ENCODE results near the gene PTGES.

PTGES gene

DNA sequence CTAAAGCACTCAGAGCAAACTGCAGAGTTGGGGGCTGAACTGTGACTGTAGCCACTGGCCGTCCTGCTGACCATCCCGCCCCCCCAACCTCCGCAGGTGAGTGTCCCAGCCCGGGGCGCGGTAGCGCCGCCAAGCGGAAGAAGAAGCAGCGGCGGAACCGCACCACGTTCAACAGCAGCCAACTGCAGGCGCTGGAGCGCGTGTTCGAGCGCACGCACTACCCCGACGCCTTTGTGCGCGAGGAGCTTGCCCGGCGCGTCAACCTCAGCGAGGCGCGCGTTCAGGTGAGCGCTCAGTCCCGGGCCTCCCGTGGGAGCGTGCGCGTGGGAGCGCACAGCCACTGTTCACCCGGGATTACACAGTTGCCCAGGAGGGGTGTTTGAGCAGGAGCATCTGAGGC is 33.7 kb downstream of the PTGES start:
- Histone ChIP-seq H3K36me3 (ENCODE audit: control insufficient read depth, insufficient read depth, low read length) (no peaks in the 10 kb centered on the region), H3K27ac (ENCODE audit: low read depth, low read length) (no peak overlapping the region), H3K9ac (ENCODE audit: low read length) (no peak overlapping the region), H3K4me1 (ENCODE audit: control insufficient read depth, insufficient read depth, low read length) (no peaks in the 10 kb centered on the region), H3K4me3 (ENCODE audit: low read length) (no peak overlapping the region), H3K27me3 (ENCODE audit: control insufficient read depth, insufficient read depth, low read length) (no peaks in the 10 kb centered on the region)

GRCh38 chr9:129718647-129719046 is 34.2 kb downstream of the PTGES start:
- Histone ChIP-seq H3K27ac (ENCODE audit: low read depth, low read length) (no peak overlapping the region), H3K27me3 (ENCODE audit: control insufficient read depth, insufficient read depth, low read length) (no peaks in the 10 kb centered on the region), H3K4me3 (ENCODE audit: low read length) (no peak overlapping the region), H3K36me3 (ENCODE audit: control insufficient read depth, insufficient read depth, low read length) (no peaks in the 10 kb centered on the region), H3K4me1 (ENCODE audit: control insufficient read depth, insufficient read depth, low read length) (no peaks in the 10 kb centered on the region), H3K9ac (ENCODE audit: low read length) (no peak overlapping the region)

- no peak overlapping the region for H3K27ac ChIP-seq (ENCODE audit: low read depth, low read length)
- no peaks in the 10 kb centered on the region for H3K4me1 ChIP-seq (ENCODE audit: control insufficient read depth, insufficient read depth, low read length)
- no peaks in the 10 kb centered on the region for H3K27me3 ChIP-seq (ENCODE audit: control insufficient read depth, insufficient read depth, low read length)
- no peaks in the 10 kb centered on the region for H3K36me3 ChIP-seq (ENCODE audit: control insufficient read depth, insufficient read depth, low read length)
- H3K9ac ChIP-seq (ENCODE audit: low read length): no peak overlapping the region
- no peak overlapping the region for H3K4me3 ChIP-seq (ENCODE audit: low read length)
Observed at GRCh38 chr9:129717991-129718390, 34.9 kb downstream of the PTGES start.

GRCh38 chr9:129716091-129716490 is 36.8 kb downstream of the PTGES start:
- Histone ChIP-seq H3K27me3 (ENCODE audit: control insufficient read depth, insufficient read depth, low read length) (no peaks in the 10 kb centered on the region), H3K36me3 (ENCODE audit: control insufficient read depth, insufficient read depth, low read length) (no peaks in the 10 kb centered on the region), H3K4me3 (ENCODE audit: low read length) (no peak overlapping the region), H3K4me1 (ENCODE audit: control insufficient read depth, insufficient read depth, low read length) (no peaks in the 10 kb centered on the region), H3K27ac (ENCODE audit: low read depth, low read length) (no peak overlapping the region), H3K9ac (ENCODE audit: low read length) (no peak overlapping the region)

- Histone ChIP-seq H3K27ac (ENCODE audit: low read depth, low read length) (no peak overlapping the region), H3K4me3 (ENCODE audit: low read length) (no peak overlapping the region), H3K9ac (ENCODE audit: low read length) (no peak overlapping the region), H3K27me3 (ENCODE audit: control insufficient read depth, insufficient read depth, low read length) (no peaks in the 10 kb centered on the region), H3K36me3 (ENCODE audit: control insufficient read depth, insufficient read depth, low read length) (no peaks in the 10 kb centered on the region), H3K4me1 (ENCODE audit: control insufficient read depth, insufficient read depth, low read length) (no peaks in the 10 kb centered on the region)
Observed at GRCh38 chr9:129714511-129715061, 38.3 kb downstream of the PTGES start.

- H3K36me3 ChIP-seq (ENCODE audit: control insufficient read depth, insufficient read depth, low read length): no peaks in the 10 kb centered on the region
- H3K4me3 ChIP-seq (ENCODE audit: low read length): no peak overlapping the region
- no peak overlapping the region for H3K9ac ChIP-seq (ENCODE audit: low read length)
- no peaks in the 10 kb centered on the region for H3K4me1 ChIP-seq (ENCODE audit: control insufficient read depth, insufficient read depth, low read length)
- no peaks in the 10 kb centered on the region for H3K27me3 ChIP-seq (ENCODE audit: control insufficient read depth, insufficient read depth, low read length)
- H3K27ac ChIP-seq (ENCODE audit: low read depth, low read length): no peak overlapping the region
Observed at GRCh38 chr9:129713402-129713679, 39.5 kb downstream of the PTGES start.

DNA sequence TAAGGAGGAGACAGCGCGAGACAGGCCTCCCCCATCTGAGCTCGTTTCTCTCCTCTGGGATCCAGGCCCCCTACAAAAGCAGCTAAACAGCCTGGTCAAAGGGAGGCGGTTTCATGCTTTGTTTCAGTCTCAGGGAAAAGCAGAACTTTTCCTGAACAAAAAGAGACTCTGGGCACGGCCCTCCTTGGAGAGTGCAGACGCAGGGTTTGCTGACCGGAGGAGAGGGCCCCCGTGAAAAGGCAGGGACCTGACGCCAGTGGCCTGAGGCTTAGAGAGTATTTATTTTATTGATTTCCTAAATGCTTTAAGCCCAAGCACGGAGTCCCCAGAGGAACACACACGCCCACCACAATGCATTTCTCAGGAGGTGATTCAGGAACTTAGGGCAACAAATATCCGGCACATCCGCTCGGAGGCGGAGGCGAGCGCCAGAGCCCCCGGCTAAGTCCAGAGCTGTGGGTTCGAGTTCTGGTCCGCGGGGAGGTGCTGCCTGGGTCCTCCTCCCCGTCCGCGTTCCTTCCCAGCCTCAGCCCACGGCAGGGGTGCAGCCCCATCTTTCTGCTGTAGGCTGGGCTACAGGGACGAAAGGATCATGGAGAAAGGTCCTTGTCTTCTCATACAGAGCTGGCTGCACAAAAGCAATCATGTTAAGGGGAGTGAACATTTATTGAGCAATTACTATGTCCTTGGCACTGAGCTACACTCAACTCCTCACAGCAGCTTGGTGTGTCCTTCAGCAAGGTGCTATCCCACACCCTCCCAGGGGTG is 40.0 kb downstream of the PTGES start:
- Histone ChIP-seq H3K36me3 (ENCODE audit: control insufficient read depth, insufficient read depth, low read length) (no peaks in the 10 kb centered on the region), H3K27me3 (ENCODE audit: control insufficient read depth, insufficient read depth, low read length) (no peaks in the 10 kb centered on the region), H3K27ac (ENCODE audit: low read depth, low read length) (no peak overlapping the region), H3K4me3 (ENCODE audit: low read length) (no peak overlapping the region), H3K9ac (ENCODE audit: low read length) (no peak overlapping the region), H3K4me1 (ENCODE audit: control insufficient read depth, insufficient read depth, low read length) (no peaks in the 10 kb centered on the region)

DNA sequence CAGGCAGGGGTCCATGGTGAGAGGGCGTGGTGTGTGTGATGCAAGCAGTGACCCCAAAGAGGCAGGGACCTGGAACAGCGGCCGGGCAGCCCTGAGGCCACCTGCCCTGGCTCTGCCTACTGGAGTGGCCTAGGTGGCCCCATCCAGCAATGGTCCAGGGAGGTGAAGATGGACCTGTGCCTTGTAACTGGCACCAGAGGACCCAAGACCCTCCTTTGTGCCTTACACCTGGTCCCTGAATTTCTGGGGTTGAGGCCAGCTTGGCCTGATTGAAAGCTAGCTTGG is 42.7 kb downstream of the PTGES start:
- Histone ChIP-seq H3K4me3 (ENCODE audit: low read length) (no peak overlapping the region), H3K27ac (ENCODE audit: low read depth, low read length) (no peak overlapping the region), H3K27me3 (ENCODE audit: control insufficient read depth, insufficient read depth, low read length) (no peaks in the 10 kb centered on the region), H3K9ac (ENCODE audit: low read length) (no peak overlapping the region), H3K4me1 (ENCODE audit: control insufficient read depth, insufficient read depth, low read length) (no peaks in the 10 kb centered on the region), H3K36me3 (ENCODE audit: control insufficient read depth, insufficient read depth, low read length) (no peaks in the 10 kb centered on the region)

GRCh38 chr9:129709438-129710168 is 43.2 kb downstream of the PTGES start:
- Histone ChIP-seq H3K4me3 (ENCODE audit: low read length) (no peak overlapping the region), H3K9ac (ENCODE audit: low read length) (no peak overlapping the region), H3K27me3 (ENCODE audit: control insufficient read depth, insufficient read depth, low read length) (no peaks in the 10 kb centered on the region), H3K36me3 (ENCODE audit: control insufficient read depth, insufficient read depth, low read length) (no peaks in the 10 kb centered on the region), H3K27ac (ENCODE audit: low read depth, low read length) (no peak overlapping the region), H3K4me1 (ENCODE audit: control insufficient read depth, insufficient read depth, low read length) (no peaks in the 10 kb centered on the region)

- no peaks in the 10 kb centered on the region for H3K27me3 ChIP-seq (ENCODE audit: control insufficient read depth, insufficient read depth, low read length)
- H3K36me3 ChIP-seq (ENCODE audit: control insufficient read depth, insufficient read depth, low read length): no peaks in the 10 kb centered on the region
- no peak overlapping the region for H3K4me3 ChIP-seq (ENCODE audit: low read length)
- no peaks in the 10 kb centered on the region for H3K4me1 ChIP-seq (ENCODE audit: control insufficient read depth, insufficient read depth, low read length)
- no peak overlapping the region for H3K27ac ChIP-seq (ENCODE audit: low read depth, low read length)
- H3K9ac ChIP-seq (ENCODE audit: low read length): no peak overlapping the region
Observed at GRCh38 chr9:129708793-129709192, 44.0 kb downstream of the PTGES start.

DNA sequence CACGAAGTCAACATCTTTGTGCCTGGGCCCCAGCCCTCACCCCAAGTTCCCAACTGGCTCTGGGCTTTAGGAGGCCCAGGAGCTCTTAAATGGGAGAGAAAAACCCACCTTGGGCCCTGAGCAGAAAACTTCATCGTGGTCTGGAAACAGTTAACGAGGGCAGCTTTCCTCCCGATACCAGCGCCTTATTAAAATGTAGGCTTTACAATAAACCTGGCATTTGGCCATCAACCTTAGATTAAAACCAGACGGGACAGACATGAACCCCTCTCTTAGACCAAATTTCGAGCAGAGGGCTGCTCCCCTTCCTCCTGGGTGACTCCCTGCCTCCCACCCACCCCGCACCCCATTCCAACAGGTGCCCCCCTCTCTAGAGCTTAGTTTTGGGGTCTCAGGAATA is 48.0 kb downstream of the PTGES start:
- no peaks in the 10 kb centered on the region for H3K36me3 ChIP-seq (ENCODE audit: control insufficient read depth, insufficient read depth, low read length)
- H3K27me3 ChIP-seq (ENCODE audit: control insufficient read depth, insufficient read depth, low read length): no peaks in the 10 kb centered on the region
- H3K27ac ChIP-seq (ENCODE audit: low read depth, low read length): no peak overlapping the region
- H3K4me1 ChIP-seq (ENCODE audit: control insufficient read depth, insufficient read depth, low read length): peaks cover 7% of the 10 kb centered on the region
- H3K4me3 ChIP-seq (ENCODE audit: low read length): no peak overlapping the region
- no peak overlapping the region for H3K9ac ChIP-seq (ENCODE audit: low read length)

- Histone ChIP-seq H3K9ac (ENCODE audit: low read length) (no peak overlapping the region), H3K36me3 (ENCODE audit: control insufficient read depth, insufficient read depth, low read length) (no peaks in the 10 kb centered on the region), H3K27ac (ENCODE audit: low read depth, low read length) (peak overlapping the region; percentile 18), H3K4me3 (ENCODE audit: low read length) (peak overlapping the region; percentile 12), H3K4me1 (ENCODE audit: control insufficient read depth, insufficient read depth, low read length) (peaks cover 7% of the 10 kb centered on the region), H3K27me3 (ENCODE audit: control insufficient read depth, insufficient read depth, low read length) (no peaks in the 10 kb centered on the region)
Observed at GRCh38 chr9:129703667-129704355, 49.0 kb downstream of the PTGES start.
